ENCODE data around the gene SETD2. TPM values are rescaled to one million over a fixed set of nuclear protein-coding genes. Genes with fewer than 3 reads are reported as not detected.
A peak's percentile ranks its signal among the peaks of the same experiment; 100 is the strongest.

The SETD2 gene
- total and polyA plus RNA-seq, 9 of the 15 experiments (the other 6 are each of a cell fraction or from before 2014, with no cell fraction given), result 8.2 to 44.0 (median 33.6) TPM

DNA sequence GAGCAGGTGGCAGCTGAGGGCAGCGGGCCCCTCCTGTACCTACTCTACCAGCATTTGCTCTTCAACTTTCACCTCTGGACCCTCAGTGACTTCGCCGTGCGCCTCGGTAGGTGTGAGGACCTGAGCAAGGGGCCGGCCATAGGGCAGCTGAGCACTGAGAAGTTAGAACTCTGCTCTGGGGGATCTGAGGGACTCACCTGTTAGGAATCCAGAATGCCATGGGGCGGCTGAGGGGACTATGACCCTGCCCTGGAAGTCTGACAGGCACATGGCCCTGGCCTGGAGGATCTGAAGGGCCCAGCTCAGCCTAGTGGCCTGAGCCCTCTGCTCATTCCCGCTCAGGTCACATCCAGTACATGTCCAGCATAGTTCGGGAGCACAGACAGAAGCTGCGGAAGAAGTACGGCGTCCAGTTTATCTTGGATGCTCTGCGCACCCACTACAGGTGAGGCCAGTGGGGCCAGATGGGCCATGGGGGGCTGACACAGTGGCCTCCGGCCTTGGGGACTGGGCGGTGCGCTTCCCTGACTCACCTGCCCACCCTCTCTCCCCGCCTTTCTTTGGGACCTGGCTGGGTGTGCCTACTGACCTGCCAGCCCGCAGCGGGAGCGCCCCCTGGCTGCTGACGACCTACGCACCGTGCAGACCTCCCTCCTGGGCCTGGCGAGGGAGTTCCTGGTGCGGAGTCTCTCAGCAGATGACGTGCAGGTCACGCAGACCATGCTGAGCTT, 165.6 kb downstream of the SETD2 start (continued):
- TF ChIP-seq XRCC3 (IDR thresholded peaks at IDR 0.05) (no peak), AFF1 (IDR thresholded peaks at IDR 0.05; ENCODE audit: low read depth in 1 of 2, partially characterized antibody in 2 of 2) (no peak), TFE3 (CRISPR knock-in tag; IDR thresholded peaks at IDR 0.05) (no peak), YY1 (IDR thresholded peaks at IDR 0.05; ENCODE audit: borderline replicate concordance in 1 of 3, control insufficient read depth in 1 of 3, extremely low read depth in 1 of 3, insufficient read depth in 3 of 3, insufficient read length in 1 of 3, insufficient replicate concordance in 2 of 3, low read depth in 1 of 3, low read length in 2 of 3) (peak in 1 of 3 experiments; percentile 1), PRDM10 (IDR thresholded peaks at IDR 0.05; ENCODE audit: partially characterized antibody) (no peak), HDAC6 (IDR thresholded peaks at IDR 0.05; ENCODE audit: low read depth, low read length) (no peak), BCL6 (CRISPR knock-in tag; IDR thresholded peaks at IDR 0.05) (no peak), HDAC3 (IDR thresholded peaks at IDR 0.05; ENCODE audit: borderline replicate concordance, partially characterized antibody) (no peak), ZNF717 (CRISPR knock-in tag; IDR thresholded peaks at IDR 0.05) (no peak), NFIC (IDR thresholded peaks at IDR 0.05) (no peak), PHF21A (IDR thresholded peaks at IDR 0.05; ENCODE audit: borderline replicate concordance, low read depth) (no peak), RBM22 (IDR thresholded peaks at IDR 0.05; ENCODE audit: low read depth, low read length, poor library complexity, severe bottlenecking) (no peak), EWSR1 (IDR thresholded peaks at IDR 0.05; ENCODE audit: borderline replicate concordance, low read depth, partially characterized antibody) (no peak), RBM15 (IDR thresholded peaks at IDR 0.05; ENCODE audit: insufficient read depth, low read length) (no peak)
- TF ChIP-seq, protein P1, sequence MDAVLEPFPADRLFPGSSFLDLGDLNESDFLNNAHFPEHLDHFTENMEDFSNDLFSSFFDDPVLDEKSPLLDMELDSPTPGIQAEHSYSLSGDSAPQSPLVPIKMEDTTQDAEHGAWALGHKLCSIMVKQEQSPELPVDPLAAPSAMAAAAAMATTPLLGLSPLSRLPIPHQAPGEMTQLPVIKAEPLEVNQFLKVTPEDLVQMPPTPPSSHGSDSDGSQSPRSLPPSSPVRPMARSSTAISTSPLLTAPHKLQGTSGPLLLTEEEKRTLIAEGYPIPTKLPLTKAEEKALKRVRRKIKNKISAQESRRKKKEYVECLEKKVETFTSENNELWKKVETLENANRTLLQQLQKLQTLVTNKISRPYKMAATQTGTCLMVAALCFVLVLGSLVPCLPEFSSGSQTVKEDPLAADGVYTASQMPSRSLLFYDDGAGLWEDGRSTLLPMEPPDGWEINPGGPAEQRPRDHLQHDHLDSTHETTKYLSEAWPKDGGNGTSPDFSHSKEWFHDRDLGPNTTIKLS (IDR thresholded peaks at IDR 0.05; ENCODE audit: borderline replicate concordance, low read depth), result no peak
